Pulmonary artery endothelial cell (primary cell): Measurements from ENCODE around the gene PPP2CA. TPM values are rescaled to one million over a fixed set of nuclear protein-coding genes. Genes with fewer than 3 reads are reported as not detected.
"Not testable (repeated sequence)": the region's sequence is repeated elsewhere in the genome, so short reads cannot be mapped to it uniquely, and the experiment has no call there.

ENCODE experiments used
- DNase-seq: peaks from one replicate; pipeline ENCODE4 v3.0.0-alpha.2; 2011; ENCODE audit warnings: low read depth, low spot score
- total RNA-seq: library from RNA; depleted of rRNA; stranded (reverse); fragments of >200 nt; gene quantifications from 2 replicates; pipeline ENCODE4 v1.2.3, GENCODE V29; 2014

The PPP2CA gene
- total RNA-seq = 119 and 174 TPM in 2 replicates

GRCh38 chr5:134225780-134226440, at the start of gene PPP2CA:
Gene PPP2CA, minus strand, starts transcription at chr5:134226073. Its CDS starts 212 bp downstream, at chr5:134225861.
- DNase-seq = peak; percentile 91

GRCh38 chr5:134273642-134274395, 47.9 kb upstream of the PPP2CA start:
- no peak for DNase-seq

- DNase-seq = no peak
These were observed 45.2 kb upstream of the PPP2CA start for GRCh38 chr5:134271059-134271458.

- no peak for DNase-seq
These were observed 43.0 kb upstream of the PPP2CA start for GRCh38 chr5:134268919-134269318.

GRCh38 chr5:134268019-134268601, 42.2 kb upstream of the PPP2CA start:
- DNase-seq = no peak

- no peak for DNase-seq
These were observed 41.6 kb upstream of the PPP2CA start for GRCh38 chr5:134267366-134268018.

GRCh38 chr5:134263801-134264200, 37.9 kb upstream of the PPP2CA start:
- no peak for DNase-seq

- DNase-seq = not testable (repeated sequence)
These were observed 36.8 kb upstream of the PPP2CA start for GRCh38 chr5:134262629-134263028.

GRCh38 chr5:134258896-134259295, 33.0 kb upstream of the PPP2CA start:
- no peak for DNase-seq

- DNase-seq = no peak
These were observed 31.3 kb upstream of the PPP2CA start for GRCh38 chr5:134257176-134257575.

- DNase-seq = peak; percentile 32
These were observed 29.7 kb upstream of the PPP2CA start for GRCh38 chr5:134255418-134256150.

GRCh38 chr5:134253368-134254153, 27.7 kb upstream of the PPP2CA start:
- DNase-seq = not testable (repeated sequence)

GRCh38 chr5:134252671-134253070, 26.8 kb upstream of the PPP2CA start:
- no peak for DNase-seq

GRCh38 chr5:134250949-134251348, 25.1 kb upstream of the PPP2CA start:
- DNase-seq = no peak

- no peak for DNase-seq
These were observed 23.9 kb upstream of the PPP2CA start for GRCh38 chr5:134249469-134250379.

- DNase-seq = no peak
These were observed 22.4 kb upstream of the PPP2CA start for GRCh38 chr5:134248256-134248655.

- no peak for DNase-seq
These were observed 21.8 kb upstream of the PPP2CA start for GRCh38 chr5:134247428-134248224.

- DNase-seq = no peak
These were observed 21.0 kb upstream of the PPP2CA start for GRCh38 chr5:134246771-134247427.
